Activated CD4-positive, alpha-beta T cell treated with anti-CD3 and anti-CD28 coated beads, Interleukin-2, amount 10 ng/mL, durations not matched to agents 24 days and 14 days (primary cell): Measurements from ENCODE around the gene OSER1. TPM values are rescaled to one million over a fixed set of nuclear protein-coding genes. Genes with fewer than 3 reads are reported as not detected.

Source experiments
- DNase-seq: peaks from one replicate; pipeline ENCODE4 v3.0.0; 2022
- H3K27ac Mint-ChIP-seq: one replicate; pipeline ENCODE4 v1.8.0; 2022; ENCODE audit warnings: mild to moderate bottlenecking, mixed read lengths
- H3K27me3 Mint-ChIP-seq: one replicate; pipeline ENCODE4 v1.8.0; 2022; ENCODE audit warnings: mixed read lengths
- H3K36me3 Mint-ChIP-seq: one replicate; pipeline ENCODE4 v1.8.0; 2022; ENCODE audit warnings: low read depth, mild to moderate bottlenecking, mixed read lengths
- H3K4me1 Mint-ChIP-seq: one replicate; pipeline ENCODE4 v1.8.0; 2021; ENCODE audit warnings: mixed read lengths
- H3K4me3 Mint-ChIP-seq: one replicate; pipeline ENCODE4 v1.8.0; 2022; ENCODE audit warnings: mild to moderate bottlenecking, moderate library complexity, mixed read lengths
- H3K9me3 Mint-ChIP-seq: one replicate; pipeline ENCODE4 v1.8.0; 2021; ENCODE audit warnings: mixed read lengths
- intact Hi-C: fragments of 100-400 bp; cut with micrococcal nuclease; formaldehyde crosslinking; loops from one replicate; pipeline ENCODE4 v1.15.1; 2023
- total RNA-seq: library from RNA; stranded (reverse); gene quantifications from 2 replicates; pipeline ENCODE4 v1.2.3, GENCODE V29; 2022

OSER1 gene
- total RNA-seq, 1 donor from 2014 or later = 22.7 TPM

GRCh38 chr20:44170816-44171410, 39.7 kb downstream of the OSER1 start:
- intact Hi-C loops = no loop called here
- H3K4me1 Mint-ChIP-seq = no peaks in the 10 kb centered on the region
- no peaks in the 10 kb centered on the region for H3K9me3 Mint-ChIP-seq
- DNase-seq = no peak
- peaks cover 45% of the 10 kb centered on the region for H3K27me3 Mint-ChIP-seq
- no peak overlapping the region for H3K27ac Mint-ChIP-seq
- H3K4me3 Mint-ChIP-seq = no peak overlapping the region
- H3K36me3 Mint-ChIP-seq = no peaks in the 10 kb centered on the region

GRCh38 chr20:44167736-44168135, 42.8 kb downstream of the OSER1 start:
- Mint-ChIP-seq H3K27me3 (peaks cover 54% of the 10 kb centered on the region), H3K4me3 (no peak overlapping the region), H3K9me3 (no peaks in the 10 kb centered on the region), H3K36me3 (no peaks in the 10 kb centered on the region), H3K4me1 (no peaks in the 10 kb centered on the region), H3K27ac (no peak overlapping the region)
- DNase-seq = no peak
- intact Hi-C loops = no loop called here

GRCh38 chr20:44166477-44166876, 44.1 kb downstream of the OSER1 start:
- intact Hi-C loops = no loop called here
- no peak for DNase-seq
- no peak overlapping the region for H3K27ac Mint-ChIP-seq
- H3K36me3 Mint-ChIP-seq = no peaks in the 10 kb centered on the region
- H3K4me3 Mint-ChIP-seq = no peak overlapping the region
- no peaks in the 10 kb centered on the region for H3K9me3 Mint-ChIP-seq
- peaks cover 50% of the 10 kb centered on the region for H3K27me3 Mint-ChIP-seq
- H3K4me1 Mint-ChIP-seq = no peaks in the 10 kb centered on the region

- no peaks in the 10 kb centered on the region for H3K4me1 Mint-ChIP-seq
- H3K36me3 Mint-ChIP-seq = no peaks in the 10 kb centered on the region
- H3K4me3 Mint-ChIP-seq = no peak overlapping the region
- no peak overlapping the region for H3K27ac Mint-ChIP-seq
- intact Hi-C loops = no loop called here
- no peak for DNase-seq
- H3K27me3 Mint-ChIP-seq = peaks cover 48% of the 10 kb centered on the region
- no peaks in the 10 kb centered on the region for H3K9me3 Mint-ChIP-seq
These were observed 44.6 kb downstream of the OSER1 start for GRCh38 chr20:44166008-44166407.

- H3K4me3 Mint-ChIP-seq = no peak overlapping the region
- intact Hi-C loops = no loop called here
These were observed 50.4 kb downstream of the OSER1 start for GRCh38 chr20:44160133-44160532.

GRCh38 chr20:44159711-44160110, 50.9 kb downstream of the OSER1 start:
- intact Hi-C loops = no loop called here
- Mint-ChIP-seq H3K27ac (no peak overlapping the region), H3K9me3 (peaks cover 5% of the 10 kb centered on the region), H3K4me1 (no peaks in the 10 kb centered on the region), H3K27me3 (peaks cover 25% of the 10 kb centered on the region), H3K4me3 (no peak overlapping the region), H3K36me3 (no peaks in the 10 kb centered on the region)
- DNase-seq = no peak

More at GRCh38 chr20:44160133-44160532, 50.4 kb downstream of the OSER1 start:
- Mint-ChIP-seq H3K4me1 (no peaks in the 10 kb centered on the region), H3K36me3 (no peaks in the 10 kb centered on the region), H3K9me3 (peaks cover 5% of the 10 kb centered on the region), H3K27ac (no peak overlapping the region), H3K27me3 (peaks cover 25% of the 10 kb centered on the region)
- no peak for DNase-seq

- Mint-ChIP-seq H3K27ac (no peak overlapping the region), H3K36me3 (no peaks in the 10 kb centered on the region), H3K4me3 (no peak overlapping the region), H3K27me3 (peaks cover 22% of the 10 kb centered on the region), H3K9me3 (peaks cover 5% of the 10 kb centered on the region), H3K4me1 (no peaks in the 10 kb centered on the region)
- intact Hi-C loops = no loop called here
- no peak for DNase-seq
These were observed 51.4 kb downstream of the OSER1 start for GRCh38 chr20:44159125-44159524.

- no peaks in the 10 kb centered on the region for H3K36me3 Mint-ChIP-seq
- no peak overlapping the region for H3K4me3 Mint-ChIP-seq
- peaks cover 13% of the 10 kb centered on the region for H3K27me3 Mint-ChIP-seq
- H3K9me3 Mint-ChIP-seq = peaks cover 5% of the 10 kb centered on the region
- intact Hi-C loops = no loop called here
- no peak for DNase-seq
- peaks cover 11% of the 10 kb centered on the region for H3K4me1 Mint-ChIP-seq
- H3K27ac Mint-ChIP-seq = no peak overlapping the region
These were observed 53.5 kb downstream of the OSER1 start for GRCh38 chr20:44157061-44157460.

GRCh38 chr20:44154521-44155001, 56.0 kb downstream of the OSER1 start:
- H3K27me3 Mint-ChIP-seq = peaks cover 12% of the 10 kb centered on the region
- H3K27ac Mint-ChIP-seq = no peak overlapping the region
- H3K36me3 Mint-ChIP-seq = no peaks in the 10 kb centered on the region
- H3K9me3 Mint-ChIP-seq = peaks cover 5% of the 10 kb centered on the region
- intact Hi-C loops = no loop called here
- DNase-seq = no peak
- H3K4me3 Mint-ChIP-seq = no peak overlapping the region
- H3K4me1 Mint-ChIP-seq = peaks cover 11% of the 10 kb centered on the region

GRCh38 chr20:44153636-44154043, 56.9 kb downstream of the OSER1 start:
- intact Hi-C loops = no loop called here
- H3K4me1 Mint-ChIP-seq = peaks cover 11% of the 10 kb centered on the region
- no peak overlapping the region for H3K27ac Mint-ChIP-seq
- no peaks in the 10 kb centered on the region for H3K9me3 Mint-ChIP-seq
- no peaks in the 10 kb centered on the region for H3K36me3 Mint-ChIP-seq
- H3K4me3 Mint-ChIP-seq = no peak overlapping the region
- H3K27me3 Mint-ChIP-seq = peaks cover 7% of the 10 kb centered on the region
- peak; percentile 68 for DNase-seq

GRCh38 chr20:44151621-44152416, 58.8 kb downstream of the OSER1 start:
- intact Hi-C loops = no loop called here
- Mint-ChIP-seq H3K27ac (no peak overlapping the region), H3K4me3 (no peak overlapping the region), H3K27me3 (peaks cover 5% of the 10 kb centered on the region), H3K9me3 (no peaks in the 10 kb centered on the region), H3K4me1 (peaks cover 11% of the 10 kb centered on the region), H3K36me3 (no peaks in the 10 kb centered on the region)
- DNase-seq = no peak

- intact Hi-C loops = no loop called here
- no peaks in the 10 kb centered on the region for H3K4me1 Mint-ChIP-seq
- H3K27ac Mint-ChIP-seq = no peak overlapping the region
- no peak for DNase-seq
- no peak overlapping the region for H3K4me3 Mint-ChIP-seq
- H3K36me3 Mint-ChIP-seq = no peaks in the 10 kb centered on the region
- no peaks in the 10 kb centered on the region for H3K9me3 Mint-ChIP-seq
- peaks cover 1% of the 10 kb centered on the region for H3K27me3 Mint-ChIP-seq
These were observed 64.3 kb downstream of the OSER1 start for GRCh38 chr20:44146272-44146671.
